Stimulated activated effector memory CD8-positive, alpha-beta T cell treated with anti-CD3 and anti-CD28 coated beads, Interleukin-12 subunit alpha, Interleukin-12 subunit beta, amount 100 ng/mL, for 72 hours (primary cell): ENCODE measurements around the gene HHATL.

ENCODE experiments used
- ATAC-seq: fragments of 150-1000 bp; cut with Tn5 transposase; 2 replicates; pipeline ENCODE4 v1.10.0; 2021
- DNase-seq, 2 donors: peaks; one replicate each; pipeline ENCODE4 v3.0.0; 2021 to 2022; ENCODE audit warnings: low spot score in 2 of 2
- H3K27ac Mint-ChIP-seq: one replicate; pipeline ENCODE4 v1.8.0; 2022; ENCODE audit warnings: mild to moderate bottlenecking, mixed read lengths
- H3K36me3 Mint-ChIP-seq: one replicate; pipeline ENCODE4 v1.8.0; 2022; ENCODE audit warnings: mild to moderate bottlenecking, mixed read lengths
- H3K4me1 Mint-ChIP-seq: one replicate; pipeline ENCODE4 v1.8.0; 2022; ENCODE audit warnings: mixed read lengths
- H3K4me3 Mint-ChIP-seq: one replicate; pipeline ENCODE4 v1.8.0; 2022; ENCODE audit warnings: mild to moderate bottlenecking, mixed read lengths
- H3K9me3 Mint-ChIP-seq: one replicate; pipeline ENCODE4 v1.8.0; 2022; ENCODE audit warnings: mixed read lengths

Gene HHATL

DNA sequence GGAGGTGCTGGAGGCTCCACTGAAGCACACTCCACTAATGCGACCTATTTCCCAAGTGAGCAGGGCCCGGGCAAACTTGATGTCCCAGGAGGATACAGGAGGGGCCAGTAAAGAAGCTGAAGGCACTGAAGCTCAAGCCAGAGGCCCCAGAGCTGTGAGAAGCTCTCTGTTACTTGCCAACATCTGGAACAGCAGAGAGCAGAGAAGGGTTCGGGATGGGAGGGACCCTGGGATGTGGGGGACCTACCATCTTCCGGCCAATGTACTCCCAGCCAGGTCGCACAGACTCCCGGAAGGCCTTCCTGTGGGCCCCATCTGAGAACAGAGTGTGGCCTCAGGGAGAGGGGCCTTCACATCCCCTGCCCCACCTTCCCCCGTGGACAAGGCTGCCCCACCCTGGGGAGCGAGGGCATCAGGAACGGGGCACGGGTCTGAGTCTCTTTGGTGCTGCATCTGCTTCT, 3.1 kb downstream of the HHATL start:
- no peak overlapping the region for H3K27ac Mint-ChIP-seq
- DNase-seq (no peak), ATAC-seq (no peak)
- no peaks in the 10 kb centered on the region for H3K9me3 Mint-ChIP-seq
- peaks cover 28% of the 10 kb centered on the region for H3K4me1 Mint-ChIP-seq
- H3K36me3 Mint-ChIP-seq: no peaks in the 10 kb centered on the region
- H3K4me3 Mint-ChIP-seq: no peak overlapping the region

DNA sequence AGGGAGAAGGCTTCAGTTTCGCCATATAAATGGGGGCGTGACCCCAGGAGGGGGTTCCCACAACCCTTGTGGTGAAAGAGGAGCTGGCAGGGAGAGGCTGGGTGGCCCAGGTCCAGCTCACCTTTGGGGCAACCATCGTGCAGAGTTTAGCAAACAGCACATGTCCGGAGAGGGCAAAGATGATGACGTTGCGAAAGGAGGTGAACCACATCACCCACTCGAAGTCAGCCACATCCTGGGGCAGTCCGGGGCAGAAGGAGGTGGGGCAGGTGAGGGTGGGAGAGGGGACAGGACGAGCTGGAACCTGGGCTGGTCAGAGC, 3.7 kb downstream of the HHATL start:
- H3K4me1 Mint-ChIP-seq: peaks cover 28% of the 10 kb centered on the region
- H3K9me3 Mint-ChIP-seq: no peaks in the 10 kb centered on the region
- no peak for DNase-seq
- no peak overlapping the region for H3K4me3 Mint-ChIP-seq
- ATAC-seq: peak; percentile 69
- H3K36me3 Mint-ChIP-seq: no peaks in the 10 kb centered on the region
- no peak overlapping the region for H3K27ac Mint-ChIP-seq

GRCh38 chr3:42698216-42698910, 4.2 kb downstream of the HHATL start:
- H3K9me3 Mint-ChIP-seq: no peaks in the 10 kb centered on the region
- peaks cover 28% of the 10 kb centered on the region for H3K4me1 Mint-ChIP-seq
- H3K27ac Mint-ChIP-seq: no peak overlapping the region
- DNase-seq (no peak), ATAC-seq (no peak)
- H3K4me3 Mint-ChIP-seq: no peak overlapping the region
- no peaks in the 10 kb centered on the region for H3K36me3 Mint-ChIP-seq

GRCh38 chr3:42697289-42698051, 5.1 kb downstream of the HHATL start:
- ATAC-seq (no peak), DNase-seq (no peak)
- Mint-ChIP-seq H3K4me3 (no peak overlapping the region), H3K9me3 (no peaks in the 10 kb centered on the region), H3K36me3 (no peaks in the 10 kb centered on the region), H3K4me1 (peaks cover 28% of the 10 kb centered on the region), H3K27ac (no peak overlapping the region)

DNA sequence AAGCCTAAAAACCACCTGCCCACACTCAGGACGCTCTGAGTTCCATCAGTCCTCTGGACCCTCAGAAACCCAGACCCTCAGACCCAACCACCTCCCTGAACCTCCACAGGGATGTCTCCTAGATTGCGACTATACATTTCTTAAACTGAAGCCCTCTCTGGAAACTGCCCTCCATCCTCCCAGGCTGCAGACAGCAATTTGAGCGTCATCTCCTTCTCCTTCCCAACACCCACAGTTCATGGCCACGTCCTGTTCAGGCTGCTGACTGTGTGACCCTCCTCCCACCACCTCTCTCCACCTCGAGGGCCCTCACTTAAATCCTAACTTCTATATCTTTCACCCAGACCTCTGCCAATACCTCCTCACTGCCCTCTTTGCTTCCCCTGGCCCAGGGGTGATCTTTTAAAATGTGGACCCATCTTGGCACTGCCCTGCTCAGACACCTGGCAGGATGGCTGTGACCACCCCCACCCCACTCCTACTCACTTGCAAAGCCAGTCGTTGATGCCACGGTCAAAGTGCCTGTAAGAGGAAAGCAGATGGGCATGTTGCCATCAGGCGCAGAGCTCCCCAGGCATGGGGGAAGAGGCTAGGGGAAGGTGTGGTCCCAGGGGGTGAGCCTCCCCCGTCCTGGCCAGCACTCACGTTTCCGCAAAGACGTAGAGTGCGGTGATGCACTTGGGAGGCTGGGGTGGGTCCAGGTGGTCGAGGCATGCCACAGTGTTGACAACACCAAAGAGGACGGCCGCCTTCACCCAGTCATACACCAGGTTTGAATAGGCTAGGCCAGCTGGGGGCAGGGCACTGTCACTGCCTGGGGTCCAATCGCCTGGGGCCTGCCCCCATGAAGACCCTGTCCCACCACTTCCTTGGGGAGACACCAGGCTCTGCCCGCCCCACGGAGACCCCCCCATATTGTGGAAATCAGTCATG, 6.0 kb downstream of the HHATL start:
- Mint-ChIP-seq H3K27ac (no peak overlapping the region), H3K4me3 (no peak overlapping the region), H3K36me3 (no peaks in the 10 kb centered on the region)

DNA sequence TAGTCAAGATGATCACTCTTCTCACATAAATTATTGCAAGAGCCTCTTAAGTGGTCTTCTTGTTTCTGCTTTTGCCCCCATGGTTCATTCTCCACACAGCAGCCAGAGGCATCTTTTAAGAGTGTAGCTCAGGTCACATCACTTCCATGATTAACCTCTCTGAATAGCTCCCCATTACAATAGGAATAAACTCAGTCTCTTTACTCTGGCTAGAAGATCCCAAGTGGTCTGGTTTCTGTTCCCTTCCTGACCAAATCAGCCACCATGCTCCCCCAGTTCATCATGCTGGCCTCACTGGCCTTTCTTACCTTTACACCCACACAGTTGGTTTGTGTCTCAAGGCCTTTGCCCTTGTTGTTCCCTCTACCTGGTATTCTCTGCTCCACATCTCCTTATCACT, 8.2 kb downstream of the HHATL start:
- ATAC-seq: no peak

More for the DNA sequence above, 6.0 kb downstream of the HHATL start:
- peaks cover 28% of the 10 kb centered on the region for H3K4me1 Mint-ChIP-seq
- ATAC-seq (no peak), DNase-seq (no peak)
- no peaks in the 10 kb centered on the region for H3K9me3 Mint-ChIP-seq

GRCh38 chr3:42693530-42693930, 9.1 kb downstream of the HHATL start:
- H3K4me1 Mint-ChIP-seq: peaks cover 5% of the 10 kb centered on the region
- H3K36me3 Mint-ChIP-seq: no peaks in the 10 kb centered on the region
- H3K9me3 Mint-ChIP-seq: no peaks in the 10 kb centered on the region
- H3K27ac Mint-ChIP-seq: no peak overlapping the region
- no peak overlapping the region for H3K4me3 Mint-ChIP-seq
- ATAC-seq: no peak
- no peak for DNase-seq

More for the DNA sequence above, 8.2 kb downstream of the HHATL start:
- Mint-ChIP-seq H3K36me3 (no peaks in the 10 kb centered on the region), H3K27ac (no peak overlapping the region), H3K9me3 (no peaks in the 10 kb centered on the region), H3K4me3 (no peak overlapping the region), H3K4me1 (peaks cover 11% of the 10 kb centered on the region)
- DNase-seq: no peak

- no peak overlapping the region for H3K27ac Mint-ChIP-seq
- H3K4me3 Mint-ChIP-seq: no peak overlapping the region
- H3K4me1 Mint-ChIP-seq: no peaks in the 10 kb centered on the region
- no peaks in the 10 kb centered on the region for H3K36me3 Mint-ChIP-seq
- ATAC-seq (no peak), DNase-seq (no peak)
- no peaks in the 10 kb centered on the region for H3K9me3 Mint-ChIP-seq
These were observed 9.7 kb downstream of the HHATL start for GRCh38 chr3:42692667-42693529.

DNA sequence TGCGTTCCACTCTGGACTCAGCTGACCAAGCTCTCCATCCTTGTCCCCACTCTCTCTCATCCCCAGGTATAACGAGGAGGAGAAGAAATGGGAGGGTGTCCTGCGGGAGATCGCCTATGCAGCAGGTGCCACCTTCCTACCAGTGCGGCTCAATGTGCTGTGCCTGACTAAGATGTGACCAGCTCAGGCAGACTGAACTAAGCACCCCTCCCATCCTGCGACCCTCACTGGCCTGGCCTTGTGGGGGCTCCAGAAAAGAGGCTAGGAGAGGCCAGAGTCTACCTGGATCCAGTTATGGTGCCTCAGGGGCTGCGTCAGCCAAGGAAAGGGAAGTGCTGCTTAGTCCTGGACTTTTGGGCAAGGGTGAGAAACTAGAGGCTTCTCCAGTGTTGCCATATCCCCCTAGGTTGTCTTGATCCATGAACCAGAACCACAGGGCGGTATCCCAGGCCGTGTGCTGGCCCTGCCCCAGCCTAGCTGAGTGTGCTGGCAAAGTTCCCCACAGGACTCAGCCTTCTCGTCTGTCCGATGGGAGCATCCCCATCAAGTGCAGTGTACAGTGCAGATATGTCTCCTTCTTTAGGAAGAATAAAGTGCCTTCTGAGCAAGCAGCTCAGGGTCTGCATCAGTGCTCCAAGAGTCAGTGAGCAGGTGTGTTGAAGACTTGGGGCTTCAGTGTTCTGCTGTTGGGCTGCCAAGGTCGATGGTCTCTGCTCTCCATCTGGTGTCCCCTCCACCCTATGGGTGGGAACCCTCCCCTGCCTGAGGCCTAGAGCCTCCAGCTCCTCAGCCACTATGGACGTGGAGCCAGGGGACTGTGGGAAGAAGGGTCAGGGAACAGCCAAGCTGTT, 10.6 kb downstream of the HHATL start:
- Mint-ChIP-seq H3K36me3 (no peaks in the 10 kb centered on the region), H3K27ac (no peak overlapping the region), H3K4me3 (no peak overlapping the region), H3K9me3 (no peaks in the 10 kb centered on the region), H3K4me1 (no peaks in the 10 kb centered on the region)
- DNase-seq: no peak
- no peak for ATAC-seq

DNA sequence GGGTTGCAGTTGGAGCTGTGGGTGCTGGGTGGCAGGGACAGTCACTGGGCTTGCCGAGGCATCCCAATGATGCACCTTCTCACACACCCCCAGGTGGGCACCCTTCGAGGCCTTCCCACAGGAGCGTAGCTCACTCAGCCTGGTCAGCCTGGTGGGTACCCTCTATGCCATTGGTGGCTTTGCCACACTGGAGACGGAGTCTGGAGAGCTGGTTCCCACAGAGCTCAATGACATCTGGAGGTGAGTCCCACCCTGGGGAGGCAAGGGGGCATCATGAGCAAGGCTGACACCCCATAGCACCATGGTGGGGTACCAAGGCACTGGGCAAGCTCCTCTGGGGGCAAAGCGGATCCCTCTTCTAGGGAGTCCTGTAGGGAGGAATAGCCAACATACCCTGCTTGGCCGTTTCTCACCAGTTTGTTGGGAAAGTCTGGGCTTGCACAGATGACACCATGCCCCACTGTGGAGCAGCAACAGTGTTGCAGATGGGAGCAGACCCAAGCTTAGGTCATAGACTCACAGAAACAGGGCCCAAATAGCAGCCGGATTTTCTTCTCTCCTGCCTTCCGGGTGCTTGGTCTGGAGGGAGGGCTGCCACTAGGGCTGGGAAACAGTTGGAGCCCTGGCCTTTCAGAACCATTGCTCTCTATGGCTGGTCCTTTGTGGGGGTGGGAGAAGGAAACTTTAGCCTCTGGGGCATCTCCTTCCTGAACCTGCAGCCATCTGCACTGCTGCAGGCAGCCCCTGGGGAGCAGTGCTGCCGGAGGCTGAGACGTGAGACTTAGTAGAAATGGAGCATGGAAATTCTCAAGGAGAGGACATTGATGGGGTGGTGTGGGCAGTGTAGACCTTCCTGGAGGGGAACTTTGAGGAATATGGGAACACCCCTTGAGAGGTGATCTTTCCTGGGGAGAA, 11.6 kb downstream of the HHATL start:
- DNase-seq (no peak), ATAC-seq (peak; percentile 24)
- Mint-ChIP-seq H3K27ac (no peak overlapping the region), H3K9me3 (no peaks in the 10 kb centered on the region), H3K4me1 (peaks cover 1% of the 10 kb centered on the region), H3K36me3 (no peaks in the 10 kb centered on the region), H3K4me3 (no peak overlapping the region)

DNA sequence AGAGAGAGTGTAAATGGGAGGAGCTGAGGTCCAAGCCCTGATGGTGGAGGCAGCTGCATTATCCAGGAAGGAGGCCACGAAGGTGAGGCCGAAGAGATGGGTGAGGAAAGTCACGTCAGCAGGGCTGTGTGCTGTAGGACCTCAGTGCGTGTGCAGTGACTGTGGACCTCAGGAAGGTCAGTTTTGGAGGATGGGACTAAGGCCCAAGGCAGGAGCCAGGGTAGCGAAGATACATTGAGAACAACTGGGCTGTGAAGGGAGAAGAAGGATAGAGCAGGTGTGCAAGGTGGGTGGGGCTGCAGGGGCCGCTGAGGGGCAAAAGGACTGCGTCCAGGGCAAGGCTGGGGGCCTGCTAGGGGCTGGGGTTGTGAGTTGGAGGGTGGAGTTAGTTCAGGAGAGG, 12.4 kb downstream of the HHATL start:
- no peaks in the 10 kb centered on the region for H3K9me3 Mint-ChIP-seq
- ATAC-seq (no peak), DNase-seq (no peak)
- H3K4me1 Mint-ChIP-seq: peaks cover 6% of the 10 kb centered on the region
- H3K27ac Mint-ChIP-seq: no peak overlapping the region
- no peak overlapping the region for H3K4me3 Mint-ChIP-seq
- no peaks in the 10 kb centered on the region for H3K36me3 Mint-ChIP-seq

GRCh38 chr3:42689421-42690014, 13.1 kb downstream of the HHATL start:
- Mint-ChIP-seq H3K27ac (no peak overlapping the region), H3K4me1 (peaks cover 6% of the 10 kb centered on the region), H3K4me3 (no peak overlapping the region), H3K9me3 (no peaks in the 10 kb centered on the region), H3K36me3 (no peaks in the 10 kb centered on the region)
- ATAC-seq (no peak), DNase-seq (no peak)
